Upper lobe of right lung (tissue), 1 donor: ENCODE results near the gene GREB1. TPM values are rescaled to one million over a fixed set of nuclear protein-coding genes. Genes with fewer than 3 reads are reported as not detected.

Experiments used
- ATAC-seq: fragments of 200-7000 bp; cut with Tn5 transposase; one replicate; pipeline ENCODE4 v1.9.1; 2020; ENCODE audit warnings: mild to moderate bottlenecking, moderate library complexity
- DNase-seq: peaks from one replicate; pipeline ENCODE4 v3.0.0-alpha.2; 2020
- H3K27ac ChIP-seq: fragments of 200-600 bp; one replicate; pipeline ENCODE4 v1.8.0; 2022
- H3K27me3 ChIP-seq: fragments of 200-600 bp; one replicate; pipeline ENCODE4 v1.8.0; 2022; ENCODE audit warnings: mild to moderate bottlenecking
- H3K36me3 ChIP-seq: fragments of 200-600 bp; one replicate; pipeline ENCODE4 v1.8.0; 2022
- H3K4me1 ChIP-seq: fragments of 200-600 bp; one replicate; pipeline ENCODE4 v1.8.0; 2022
- H3K4me3 ChIP-seq: fragments of 200-600 bp; one replicate; pipeline ENCODE4 v1.8.0; 2022; ENCODE audit warnings: mild to moderate bottlenecking
- H3K9me3 ChIP-seq: fragments of 200-600 bp; one replicate; pipeline ENCODE4 v1.8.0; 2022
- intact Hi-C: fragments of 100-400 bp; cut with DNase I; formaldehyde crosslinking; loops from one replicate; pipeline ENCODE4 v1.11.0; 2022
- total RNA-seq: library from RNA; stranded (reverse); fragmentation: NEBNext Ultra II Directional; extraction: Animal tissue kit (Norgen Biotek cat#: 25700); gene quantifications from one replicate; pipeline ENCODE4 v1.2.1, GENCODE V29; 2021
- TF ChIP-seq, protein P1 (sequence below): fragments of 200-600 bp; IDR thresholded peaks from one replicate; pipeline ENCODE4 v1.8.0; 2022; ENCODE audit warnings: antibody characterized with exemption
- donor health status: DM: no; HTN: yes; CAD: no; lungs with severe emphysema.

GREB1 gene
- total RNA-seq, 1 donor from 2014 or later, result 0.90 TPM

DNA sequence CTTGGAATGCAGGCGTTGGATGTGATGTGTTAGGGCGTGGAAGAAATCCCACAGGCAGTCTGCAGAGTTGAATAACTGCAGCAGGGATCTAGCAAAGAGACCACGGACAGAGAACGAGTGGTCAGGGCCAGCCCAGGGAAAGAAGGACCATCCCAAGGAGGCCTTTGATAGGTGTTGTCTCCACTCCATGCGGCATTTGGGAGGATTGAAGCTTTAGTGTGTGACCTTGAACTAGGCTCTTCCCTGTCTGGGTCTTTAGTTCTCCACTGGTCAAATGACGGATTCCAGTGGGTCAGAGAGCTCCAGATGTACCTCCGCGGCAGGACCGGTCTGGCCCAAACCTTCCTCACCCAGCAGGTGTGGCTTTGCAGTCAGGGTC, 18.4 kb downstream of the GREB1 start:
- TF ChIP-seq, protein P1, sequence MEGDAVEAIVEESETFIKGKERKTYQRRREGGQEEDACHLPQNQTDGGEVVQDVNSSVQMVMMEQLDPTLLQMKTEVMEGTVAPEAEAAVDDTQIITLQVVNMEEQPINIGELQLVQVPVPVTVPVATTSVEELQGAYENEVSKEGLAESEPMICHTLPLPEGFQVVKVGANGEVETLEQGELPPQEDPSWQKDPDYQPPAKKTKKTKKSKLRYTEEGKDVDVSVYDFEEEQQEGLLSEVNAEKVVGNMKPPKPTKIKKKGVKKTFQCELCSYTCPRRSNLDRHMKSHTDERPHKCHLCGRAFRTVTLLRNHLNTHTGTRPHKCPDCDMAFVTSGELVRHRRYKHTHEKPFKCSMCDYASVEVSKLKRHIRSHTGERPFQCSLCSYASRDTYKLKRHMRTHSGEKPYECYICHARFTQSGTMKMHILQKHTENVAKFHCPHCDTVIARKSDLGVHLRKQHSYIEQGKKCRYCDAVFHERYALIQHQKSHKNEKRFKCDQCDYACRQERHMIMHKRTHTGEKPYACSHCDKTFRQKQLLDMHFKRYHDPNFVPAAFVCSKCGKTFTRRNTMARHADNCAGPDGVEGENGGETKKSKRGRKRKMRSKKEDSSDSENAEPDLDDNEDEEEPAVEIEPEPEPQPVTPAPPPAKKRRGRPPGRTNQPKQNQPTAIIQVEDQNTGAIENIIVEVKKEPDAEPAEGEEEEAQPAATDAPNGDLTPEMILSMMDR, result no peak
- Histone ChIP-seq H3K27me3 (peaks cover 22% of the 10 kb centered on the region), H3K36me3 (no peaks in the 10 kb centered on the region), H3K9me3 (no peaks in the 10 kb centered on the region), H3K4me1 (no peaks in the 10 kb centered on the region), H3K4me3 (no peak overlapping the region), H3K27ac (no peak overlapping the region)
- intact Hi-C loops, result no loop called here
- ATAC-seq, result no peak
- no peak for DNase-seq

DNA sequence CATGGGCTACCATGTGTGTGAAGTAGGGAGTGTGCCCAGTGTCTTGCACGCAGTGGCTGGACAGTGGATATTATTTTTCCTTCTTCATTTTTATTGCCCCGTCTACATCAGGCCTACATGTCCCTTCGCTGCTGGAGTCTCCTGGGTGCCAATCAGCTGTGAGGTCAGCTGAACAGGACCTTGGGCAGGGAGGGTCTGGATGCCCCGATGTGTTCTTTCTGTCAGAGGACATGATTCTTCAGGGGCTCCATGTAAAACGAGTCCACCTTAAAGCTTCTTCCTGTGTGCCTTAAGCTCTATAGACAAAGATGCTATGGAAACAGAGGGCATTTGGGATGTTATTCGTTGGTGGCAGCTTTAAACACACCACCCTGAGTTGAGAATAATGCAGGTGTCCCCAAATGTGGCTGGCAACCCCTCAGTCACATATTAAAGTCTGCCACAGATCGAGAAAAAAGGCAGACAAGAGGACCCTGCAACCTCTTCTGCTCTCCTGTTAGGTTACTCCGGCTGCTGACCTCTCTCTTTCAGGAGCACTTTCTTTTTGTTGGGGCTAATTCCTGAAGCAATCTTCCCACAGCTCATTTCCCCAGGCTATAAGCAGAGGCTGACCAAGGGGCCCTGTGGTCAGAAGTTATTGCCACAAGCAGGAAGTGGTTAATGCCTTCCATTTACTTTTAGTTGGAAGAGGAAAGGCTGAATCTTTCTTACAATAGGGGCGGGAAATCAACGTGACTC, 20.0 kb downstream of the GREB1 start:
- intact Hi-C loops, result no loop called here
- Histone ChIP-seq H3K27me3 (peaks cover 27% of the 10 kb centered on the region), H3K9me3 (no peaks in the 10 kb centered on the region), H3K27ac (no peak overlapping the region), H3K36me3 (no peaks in the 10 kb centered on the region), H3K4me3 (no peak overlapping the region), H3K4me1 (no peaks in the 10 kb centered on the region)
- ATAC-seq (peak; percentile 65), DNase-seq (no peak)
- TF ChIP-seq, protein P1, result no peak

DNA sequence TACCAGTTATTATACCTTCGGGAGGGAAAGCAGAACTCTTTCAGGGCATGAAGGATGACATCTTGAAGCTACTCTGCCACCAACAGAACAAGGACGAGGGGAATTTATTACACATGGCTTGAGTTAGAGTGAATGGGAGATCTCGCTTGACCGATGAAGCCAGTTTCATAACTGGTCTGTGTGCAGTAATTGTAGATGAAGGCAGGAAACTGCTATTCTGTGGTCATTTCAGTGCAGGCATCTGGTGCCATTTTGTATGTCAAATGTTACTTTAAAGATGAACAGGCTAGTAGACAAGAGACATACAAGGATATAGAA, 20.5 kb downstream of the GREB1 start:
- Histone ChIP-seq H3K36me3 (no peaks in the 10 kb centered on the region), H3K27me3 (peaks cover 25% of the 10 kb centered on the region), H3K4me1 (no peaks in the 10 kb centered on the region), H3K27ac (no peak overlapping the region), H3K9me3 (no peaks in the 10 kb centered on the region), H3K4me3 (no peak overlapping the region)
- TF ChIP-seq, protein P1, result no peak
- DNase-seq, result no peak
- intact Hi-C loops, result no loop called here
- no peak for ATAC-seq

DNA sequence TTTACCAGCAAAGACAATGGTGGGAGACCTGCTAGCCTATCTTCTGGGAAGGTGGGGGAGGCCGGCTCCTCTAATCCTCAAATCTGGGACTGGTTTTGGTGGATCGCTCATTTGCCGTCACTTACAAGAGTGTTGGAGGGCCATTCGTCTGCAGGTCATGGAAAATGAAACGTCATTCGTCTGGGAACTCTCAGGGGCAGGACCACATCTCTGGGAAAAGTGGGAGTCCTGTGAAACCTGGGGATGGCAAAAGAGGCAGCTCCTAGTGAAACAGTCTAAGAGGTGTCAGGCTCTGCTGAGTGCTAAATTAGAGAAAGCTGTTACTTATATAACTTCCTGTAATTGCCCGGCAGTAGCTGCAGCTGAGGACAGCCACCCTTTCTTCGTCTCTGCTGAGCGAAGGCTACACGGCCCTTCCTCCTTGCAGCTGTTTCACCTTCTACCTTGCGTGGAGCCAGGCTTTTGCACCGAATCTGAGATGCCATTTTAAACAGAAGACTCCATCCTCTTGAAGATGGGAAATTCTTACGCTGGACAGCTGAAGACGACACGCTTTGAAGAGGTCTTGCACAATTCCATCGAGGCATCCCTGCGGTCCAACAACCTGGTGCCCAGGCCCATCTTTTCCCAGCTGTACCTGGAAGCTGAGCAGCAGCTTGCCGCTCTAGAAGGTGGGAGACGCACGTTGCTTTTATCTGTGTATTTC, 22.4 kb downstream of the GREB1 start:
- intact Hi-C loops, result no loop called here

DNA sequence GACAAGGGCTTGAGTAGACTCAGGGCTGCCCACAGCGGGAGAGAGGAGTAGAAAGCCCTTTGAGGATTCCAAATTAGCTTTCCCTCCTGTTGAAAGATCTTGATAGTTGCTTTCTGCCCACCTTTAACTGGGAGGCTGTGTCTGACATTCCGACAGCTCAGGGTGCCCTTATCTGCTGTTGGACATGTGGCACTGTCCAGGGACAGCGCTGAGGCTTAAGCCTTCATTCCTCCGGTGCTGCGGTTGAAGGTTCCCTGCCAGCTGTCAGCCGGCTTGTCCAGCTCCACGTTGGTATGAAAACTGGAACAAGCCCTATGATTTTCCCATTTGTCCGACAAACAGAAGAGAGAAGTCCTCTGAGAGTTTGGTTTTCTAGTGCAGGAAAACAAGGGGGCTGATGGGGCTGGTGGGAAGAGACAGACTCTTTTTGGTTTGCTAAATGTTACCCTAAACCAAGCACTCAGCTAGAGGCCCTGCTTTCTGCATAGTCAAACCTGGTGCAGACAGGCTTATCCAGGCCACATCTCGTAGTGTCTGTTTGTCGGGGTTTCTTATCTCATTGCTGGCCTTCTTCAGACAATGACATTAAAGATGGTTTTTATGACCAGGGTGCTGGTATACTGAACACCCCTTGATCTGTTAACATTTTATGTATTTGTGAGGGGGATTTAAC, 24.5 kb downstream of the GREB1 start:
- TF ChIP-seq, protein P1, result no peak
- peaks cover 19% of the 10 kb centered on the region for H3K27me3 ChIP-seq
- H3K9me3 ChIP-seq, result no peaks in the 10 kb centered on the region
- H3K27ac ChIP-seq, result no peak overlapping the region
- peak; percentile 15 for DNase-seq
- no peaks in the 10 kb centered on the region for H3K36me3 ChIP-seq
- ATAC-seq, result no peak
- intact Hi-C loops, result no loop called here
- no peaks in the 10 kb centered on the region for H3K4me1 ChIP-seq
- no peak overlapping the region for H3K4me3 ChIP-seq

More for the DNA sequence above, 22.4 kb downstream of the GREB1 start:
- H3K9me3 ChIP-seq, result no peaks in the 10 kb centered on the region
- peak; percentile 28 for DNase-seq
- no peaks in the 10 kb centered on the region for H3K4me1 ChIP-seq
- H3K4me3 ChIP-seq, result no peak overlapping the region
- H3K27me3 ChIP-seq, result peaks cover 24% of the 10 kb centered on the region
- TF ChIP-seq, protein P1, result no peak
- ATAC-seq, result no peak
- H3K36me3 ChIP-seq, result no peaks in the 10 kb centered on the region
- H3K27ac ChIP-seq, result no peak overlapping the region
